Breast epithelium (tissue), 3 donors: ENCODE data around the gene ETV2.

Source experiments
- CTCF ChIP-seq, 3 donors: fragments of 450-650 bp; IDR thresholded peaks; one replicate each; pipeline ENCODE4 v1.5.1; 2016 to 2017; ENCODE audit warnings: antibody characterized with exemption in 3 of 3, mild to moderate bottlenecking in 3 of 3, moderate library complexity in 3 of 3
- POLR2A ChIP-seq: fragments of 450-650 bp; IDR thresholded peaks from one replicate; pipeline ENCODE4 v1.6.1; 2016; ENCODE audit warnings: antibody characterized with exemption, mild to moderate bottlenecking, moderate library complexity

- TF ChIP-seq POLR2A (no peak), CTCF (IDR thresholded peaks at IDR 0.05) (no peak)
Observed at GRCh38 chr19:35596366-35596999, 45.1 kb upstream of the ETV2 start.
